Activated T-helper 2 cell treated with anti-CD3 and anti-CD28 coated beads, Interferon-gamma antibody, Interleukin-2, Interleukin-4, amounts not matched to agents 10 μg/mL and 5 μg/mL and 100 μg/mL, durations not matched to agents 14 hours and 24 hours and 36 hours (primary cell): Measurements from ENCODE around the gene MRPL41. TPM values are rescaled to one million over a fixed set of nuclear protein-coding genes. Genes with fewer than 3 reads are reported as not detected.
A peak's percentile ranks its signal among the peaks of the same experiment; 100 is the strongest.
"Not testable (repeated sequence)": the region's sequence is repeated elsewhere in the genome, so short reads cannot be mapped to it uniquely, and the experiment has no call there.

Experiments used
- DNase-seq: peaks from one replicate; pipeline ENCODE4 v3.0.0; 2021; ENCODE audit warnings: low spot score
- H3K27ac Mint-ChIP-seq: one replicate; pipeline ENCODE4 v1.8.0; 2021; ENCODE audit warnings: mixed read lengths
- H3K27me3 Mint-ChIP-seq: one replicate; pipeline ENCODE4 v1.8.0; 2021; ENCODE audit warnings: low read depth, mixed read lengths
- H3K36me3 Mint-ChIP-seq: one replicate; pipeline ENCODE4 v1.8.0; 2021; ENCODE audit warnings: low read depth, mixed read lengths
- H3K4me1 Mint-ChIP-seq: one replicate; pipeline ENCODE4 v1.8.0; 2021; ENCODE audit warnings: low read depth, mixed read lengths
- H3K4me3 Mint-ChIP-seq: one replicate; pipeline ENCODE4 v1.8.0; 2021; ENCODE audit warnings: low read depth, mild to moderate bottlenecking, moderate library complexity, mixed read lengths
- H3K9me3 Mint-ChIP-seq: one replicate; pipeline ENCODE4 v1.8.0; 2021; ENCODE audit warnings: mixed read lengths
- intact Hi-C: fragments of 100-400 bp; cut with micrococcal nuclease; formaldehyde crosslinking; loops from one replicate; pipeline ENCODE4 v1.15.1; 2023
- total RNA-seq: library from RNA; stranded (reverse); gene quantifications from 2 replicates; pipeline ENCODE4 v1.2.3, GENCODE V29; 2022

Gene MRPL41
- total RNA-seq, 1 donor from 2014 or later, result 43.2 TPM

DNA sequence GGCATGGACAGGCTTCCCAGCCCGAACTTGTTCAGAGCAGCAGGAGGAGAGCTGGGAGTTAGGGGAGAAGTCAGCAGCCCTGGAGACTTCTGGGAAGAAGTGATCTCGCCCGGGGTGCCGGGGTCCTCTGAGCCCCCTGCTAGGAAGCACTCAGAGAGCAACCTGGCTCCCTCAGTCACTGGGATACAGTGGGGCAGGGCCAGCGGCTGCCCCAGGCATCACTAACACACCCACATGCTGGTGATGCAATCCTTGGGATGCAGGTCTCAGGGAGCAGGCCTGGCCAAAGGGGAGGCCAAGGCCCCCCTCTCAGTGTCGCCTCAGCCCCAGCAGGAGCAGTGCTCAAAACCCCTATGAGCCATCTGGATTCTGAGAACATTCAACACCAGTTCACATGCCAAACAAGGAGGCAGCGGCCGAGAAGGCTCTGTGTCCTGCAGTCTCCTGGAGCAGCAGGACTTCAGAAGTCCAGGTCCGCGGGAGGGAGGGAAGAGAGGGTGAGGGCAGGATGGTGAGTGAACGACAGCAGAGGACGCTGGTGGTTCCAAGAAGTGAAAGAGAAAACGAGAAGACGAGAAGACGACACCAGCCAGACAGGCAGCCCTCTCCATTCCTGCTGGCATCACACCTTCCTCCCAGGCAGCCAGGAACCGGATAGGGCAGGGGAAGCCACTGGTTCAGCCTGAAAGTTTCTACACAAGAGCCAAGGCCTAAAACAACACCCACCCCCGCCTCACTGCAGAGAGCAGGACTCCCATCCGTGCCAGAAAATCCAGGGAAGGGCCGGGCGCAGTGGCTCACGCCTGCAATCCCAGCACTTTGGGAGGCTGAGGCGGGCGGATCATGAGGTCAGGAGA, 3.8 kb upstream of the MRPL41 start:
- peaks cover 5% of the 10 kb centered on the region for H3K36me3 Mint-ChIP-seq
- H3K4me3 Mint-ChIP-seq, result peak overlapping the region; percentile 30
- no peak for DNase-seq
- peaks cover 13% of the 10 kb centered on the region for H3K4me1 Mint-ChIP-seq
- H3K27me3 Mint-ChIP-seq, result no peaks in the 10 kb centered on the region
- no peaks in the 10 kb centered on the region for H3K9me3 Mint-ChIP-seq
- intact Hi-C loops, result no loop called here
- no peak overlapping the region for H3K27ac Mint-ChIP-seq

GRCh38 chr9:137550231-137550621, 1.5 kb upstream of the MRPL41 start, which contains the start of gene PNPLA7:
Gene PNPLA7 (minus strand): TSS chr9:137550402. CDS start chr9:137550197, 205 bp downstream.
- DNase-seq, result peak; percentile 54
- Mint-ChIP-seq H3K27me3 (no peaks in the 10 kb centered on the region), H3K36me3 (peaks cover 20% of the 10 kb centered on the region), H3K4me1 (peaks cover 8% of the 10 kb centered on the region), H3K9me3 (no peaks in the 10 kb centered on the region), H3K27ac (peak within 1 kb of the TSS; percentile 78), H3K4me3 (peak within 1 kb of the TSS; percentile 83)
- intact Hi-C loops, result loop anchor here (2.0 kb wide), 2 partner anchors 29 to 91 kb away; partner anchors contain the start of genes DPH7 and NSMF

DNA sequence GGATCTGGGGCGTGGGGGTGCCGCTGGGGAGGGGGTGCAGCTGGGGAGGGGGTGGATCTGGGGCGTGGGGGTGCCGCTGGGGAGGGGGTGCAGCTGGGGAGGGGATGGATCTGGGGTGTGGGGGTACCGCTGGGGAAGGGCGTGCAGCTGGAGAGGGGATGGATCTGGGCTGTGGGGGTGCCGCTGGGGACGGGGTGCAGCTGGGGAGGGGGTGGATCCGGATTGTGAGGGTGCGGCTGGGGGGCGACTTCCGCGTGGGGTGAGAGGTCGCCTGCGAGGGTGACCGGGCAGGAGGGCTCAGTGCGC, 768 bp upstream of the MRPL41 start:
- intact Hi-C loops, result loop anchor here (1.0 to 2.0 kb wide), 3 partner anchors 28 to 92 kb away; partner anchors contain the start of genes ARRDC1, DPH7 and NSMF
- H3K4me1 Mint-ChIP-seq, H3K27me3 Mint-ChIP-seq, H3K9me3 Mint-ChIP-seq, H3K27ac Mint-ChIP-seq, DNase-seq: not testable (repeated sequence)
- Mint-ChIP-seq H3K36me3 (peaks cover 26% of the 10 kb centered on the region), H3K4me3 (peak overlapping the region; percentile 68)

DNA sequence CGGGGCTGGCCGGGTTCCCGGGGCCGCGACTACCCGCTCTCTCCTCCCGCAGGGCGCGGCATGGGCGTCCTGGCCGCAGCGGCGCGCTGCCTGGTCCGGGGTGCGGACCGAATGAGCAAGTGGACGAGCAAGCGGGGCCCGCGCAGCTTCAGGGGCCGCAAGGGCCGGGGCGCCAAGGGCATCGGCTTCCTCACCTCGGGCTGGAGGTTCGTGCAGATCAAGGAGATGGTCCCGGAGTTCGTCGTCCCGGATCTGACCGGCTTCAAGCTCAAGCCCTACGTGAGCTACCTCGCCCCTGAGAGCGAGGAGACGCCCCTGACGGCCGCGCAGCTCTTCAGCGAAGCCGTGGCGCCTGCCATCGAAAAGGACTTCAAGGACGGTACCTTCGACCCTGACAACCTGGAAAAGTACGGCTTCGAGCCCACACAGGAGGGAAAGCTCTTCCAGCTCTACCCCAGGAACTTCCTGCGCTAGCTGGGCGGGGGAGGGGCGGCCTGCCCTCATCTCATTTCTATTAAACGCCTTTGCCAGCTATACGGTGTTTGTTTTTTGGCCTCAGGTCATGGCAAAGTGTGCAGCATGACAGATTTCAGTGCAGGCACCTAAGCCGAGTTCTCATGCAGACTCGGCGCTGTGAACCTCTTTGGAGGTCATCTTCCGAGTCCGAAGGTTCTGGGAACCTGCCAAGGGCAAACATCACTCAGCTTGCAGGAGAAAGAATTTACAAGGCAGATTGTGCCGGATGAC, 516 bp downstream of the MRPL41 start:
- intact Hi-C loops, result no loop called here
- peak overlapping the region; percentile 90 for H3K4me3 Mint-ChIP-seq

GRCh38 chr9:137553654-137554053, 2.0 kb downstream of the MRPL41 start:
- DNase-seq, intact Hi-C loops, H3K4me1 Mint-ChIP-seq, H3K27ac Mint-ChIP-seq, H3K9me3 Mint-ChIP-seq, H3K27me3 Mint-ChIP-seq: not testable (repeated sequence)
- peak overlapping the region; percentile 42 for H3K4me3 Mint-ChIP-seq
- H3K36me3 Mint-ChIP-seq, result peaks cover 42% of the 10 kb centered on the region

More for the DNA sequence above, 516 bp downstream of the MRPL41 start:
- Mint-ChIP-seq H3K27me3 (no peaks in the 10 kb centered on the region), H3K27ac (peak overlapping the region; percentile 69), H3K4me1 (peaks cover 8% of the 10 kb centered on the region), H3K36me3 (peaks cover 37% of the 10 kb centered on the region), H3K9me3 (no peaks in the 10 kb centered on the region)
- DNase-seq, result peak; percentile 30

GRCh38 chr9:137554349-137554748, 2.7 kb downstream of the MRPL41 start:
- Mint-ChIP-seq H3K27ac (no peak overlapping the region), H3K27me3 (no peaks in the 10 kb centered on the region), H3K36me3 (peaks cover 44% of the 10 kb centered on the region), H3K4me3 (no peak overlapping the region), H3K9me3 (no peaks in the 10 kb centered on the region), H3K4me1 (peaks cover 8% of the 10 kb centered on the region)
- intact Hi-C loops, result no loop called here
- no peak for DNase-seq

DNA sequence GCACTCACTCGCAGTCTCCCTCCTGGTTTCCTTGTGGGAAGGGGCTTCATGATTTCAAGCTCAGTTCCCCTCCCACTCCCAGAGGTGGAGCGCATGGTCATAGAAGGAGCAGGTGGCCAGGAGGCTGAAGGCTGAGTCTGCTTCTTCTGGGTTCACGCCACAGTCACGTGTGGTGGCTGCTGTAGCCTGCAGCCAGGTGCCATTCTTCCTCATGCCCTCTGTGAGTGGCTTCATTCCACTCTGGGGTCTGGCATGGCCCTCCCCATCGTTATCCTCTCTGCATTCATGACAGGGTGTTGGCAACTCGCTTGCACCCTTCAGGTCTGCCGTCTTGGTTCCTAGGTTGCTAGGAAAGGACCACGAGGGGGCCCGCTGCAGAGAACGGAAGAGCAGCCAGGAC, 3.5 kb downstream of the MRPL41 start:
- intact Hi-C loops, result no loop called here
- Mint-ChIP-seq H3K27me3 (no peaks in the 10 kb centered on the region), H3K36me3 (peaks cover 53% of the 10 kb centered on the region), H3K9me3 (no peaks in the 10 kb centered on the region), H3K4me3 (no peak overlapping the region), H3K4me1 (peaks cover 6% of the 10 kb centered on the region), H3K27ac (no peak overlapping the region)
- no peak for DNase-seq

DNA sequence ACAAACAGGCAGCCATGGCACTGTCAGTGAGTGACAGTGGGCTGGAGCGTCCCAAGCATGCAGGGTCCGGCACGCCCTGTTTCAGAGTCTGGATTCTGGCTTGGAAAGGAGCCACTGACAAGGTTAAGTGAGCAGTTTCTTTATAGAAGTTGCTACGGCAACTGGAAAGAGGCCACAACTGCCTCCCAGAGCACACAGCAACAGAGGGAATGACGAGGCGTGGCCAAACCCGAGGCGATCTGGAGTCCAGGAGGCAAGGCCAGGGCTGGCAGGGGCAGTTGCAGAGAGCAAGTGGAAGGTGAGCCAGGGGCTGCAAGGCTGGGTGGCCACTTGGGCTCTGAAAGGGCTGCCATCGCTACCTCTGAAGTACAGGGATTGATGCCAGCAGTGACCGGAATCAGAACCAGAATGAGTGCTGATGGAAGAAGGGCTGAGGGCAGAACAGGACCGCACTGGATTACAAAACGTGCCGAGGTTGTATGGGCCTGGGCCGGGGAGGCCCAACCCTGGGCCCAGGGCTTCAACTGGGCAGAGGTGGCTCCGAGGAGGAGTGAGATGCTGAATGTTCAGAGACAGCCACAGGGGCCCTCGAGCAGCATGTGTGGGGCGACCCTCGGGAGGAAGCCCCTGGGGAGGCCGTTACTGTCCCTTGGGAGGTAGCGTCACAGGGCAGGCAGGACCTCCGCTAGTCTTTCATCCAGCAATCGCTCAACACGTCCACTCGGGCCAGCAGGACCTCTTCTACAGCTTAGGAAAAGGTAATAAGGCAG, 4.6 kb downstream of the MRPL41 start:
- H3K27ac Mint-ChIP-seq, result no peak overlapping the region
- intact Hi-C loops, result no loop called here
- DNase-seq, result no peak
- no peaks in the 10 kb centered on the region for H3K9me3 Mint-ChIP-seq
- H3K4me3 Mint-ChIP-seq, result no peak overlapping the region
- H3K4me1 Mint-ChIP-seq, result peaks cover 5% of the 10 kb centered on the region
- H3K27me3 Mint-ChIP-seq, result no peaks in the 10 kb centered on the region
- H3K36me3 Mint-ChIP-seq, result peaks cover 55% of the 10 kb centered on the region

- H3K27me3 Mint-ChIP-seq, result no peaks in the 10 kb centered on the region
- no peak for DNase-seq
- H3K27ac Mint-ChIP-seq, result no peak overlapping the region
- no peak overlapping the region for H3K4me3 Mint-ChIP-seq
- H3K9me3 Mint-ChIP-seq, result no peaks in the 10 kb centered on the region
- intact Hi-C loops, result no loop called here
- peaks cover 2% of the 10 kb centered on the region for H3K4me1 Mint-ChIP-seq
- H3K36me3 Mint-ChIP-seq, result peaks cover 62% of the 10 kb centered on the region
Observed at GRCh38 chr9:137558127-137558526, 6.4 kb downstream of the MRPL41 start.

GRCh38 chr9:137564134-137564533, 12.5 kb downstream of the MRPL41 start:
- H3K27me3 Mint-ChIP-seq, result no peaks in the 10 kb centered on the region
- no peak overlapping the region for H3K4me3 Mint-ChIP-seq
- H3K36me3 Mint-ChIP-seq, result peaks cover 45% of the 10 kb centered on the region
- no peak overlapping the region for H3K27ac Mint-ChIP-seq
- no peak for DNase-seq
- peaks cover 3% of the 10 kb centered on the region for H3K4me1 Mint-ChIP-seq
- no peaks in the 10 kb centered on the region for H3K9me3 Mint-ChIP-seq
- intact Hi-C loops, result no loop called here

GRCh38 chr9:137564817-137565411, 13.2 kb downstream of the MRPL41 start:
- Mint-ChIP-seq H3K9me3 (no peaks in the 10 kb centered on the region), H3K36me3 (peaks cover 37% of the 10 kb centered on the region), H3K27ac (no peak overlapping the region), H3K4me3 (no peak overlapping the region), H3K27me3 (no peaks in the 10 kb centered on the region), H3K4me1 (peaks cover 3% of the 10 kb centered on the region)
- intact Hi-C loops, result no loop called here
- no peak for DNase-seq

GRCh38 chr9:137568445-137568844, 16.8 kb downstream of the MRPL41 start:
- intact Hi-C loops, H3K27me3 Mint-ChIP-seq, DNase-seq, H3K4me3 Mint-ChIP-seq, H3K27ac Mint-ChIP-seq, H3K9me3 Mint-ChIP-seq: not testable (repeated sequence)
- Mint-ChIP-seq H3K4me1 (peaks cover 12% of the 10 kb centered on the region), H3K36me3 (peaks cover 38% of the 10 kb centered on the region)
